Brain microvascular endothelial cell (primary cell): ENCODE data around the gene TPP1.

Experiments used
- DNase-seq: peaks from one replicate; pipeline ENCODE4 v3.0.0-alpha.2; 2020
- H3K27ac ChIP-seq: fragments of 250-450 bp; sonication (Bioruptor Pico); 2 replicates; pipeline ENCODE4 v1.5.1; 2020; ENCODE audit warnings: mild to moderate bottlenecking, moderate library complexity
- H3K27me3 ChIP-seq: fragments of 250-450 bp; sonication (Bioruptor Pico); replicated peaks from 2 replicates; pipeline ENCODE4 v1.5.1; 2020; ENCODE audit warnings: mild to moderate bottlenecking
- H3K36me3 ChIP-seq: fragments of 250-450 bp; sonication (Bioruptor Pico); replicated peaks from 2 replicates; pipeline ENCODE4 v1.5.1; 2020; ENCODE audit warnings: mild to moderate bottlenecking
- H3K4me3 ChIP-seq: 2 replicates; pipeline ENCODE4 v1.5.1; 2011; ENCODE audit warnings: low read depth, mild to moderate bottlenecking, control low read depth, low read length, moderate library complexity
- CTCF ChIP-seq: IDR thresholded peaks from 2 replicates; pipeline ENCODE4 v1.5.1; 2011; ENCODE audit warnings: low read depth, mild to moderate bottlenecking, moderate library complexity, low read length, control low read depth, inconsistent platforms; ENCODE audit errors: missing control alignments
- in situ Hi-C: cut with HindIII; loops from 2 replicates; pipeline ENCODE4 v1.10.0; 2017; ENCODE audit warnings: low sequenced_read_pairs, low pct_ligation_motif_present

Gene TPP1

GRCh38 chr11:6604790-6605189 lies 14.4 kb downstream of the TPP1 start:
- in situ Hi-C loops = no loop called here
- H3K27me3 ChIP-seq = no peaks in the 10 kb centered on the region
- no peak for DNase-seq
- H3K27ac ChIP-seq = peak overlapping the region; percentile 55
- no peak for TF ChIP-seq CTCF
- H3K4me3 ChIP-seq = peak overlapping the region; percentile 97
- H3K36me3 ChIP-seq = peaks cover 33% of the 10 kb centered on the region

GRCh38 chr11:6604081-6604626 lies 15.1 kb downstream of the TPP1 start:
- DNase-seq = peak; percentile 63
- Histone ChIP-seq H3K27me3 (no peaks in the 10 kb centered on the region), H3K4me3 (peak overlapping the region; percentile 97), H3K36me3 (peaks cover 33% of the 10 kb centered on the region), H3K27ac (peak overlapping the region; percentile 55)
- TF ChIP-seq CTCF = peak; percentile 42
- in situ Hi-C loops = no loop called here

GRCh38 chr11:6603287-6604080 lies 15.7 kb downstream of the TPP1 start, which contains the start of the genes ILK and RRP8:
ILK (plus strand) TSS chr11:6603774; CDS start chr11:6604272, 498 bp downstream.
RRP8 (minus strand) TSS chr11:6603616; CDS start chr11:6603502, 114 bp downstream.
- Histone ChIP-seq H3K36me3 (peaks cover 29% of the 10 kb centered on the region), H3K27ac (peak within 1 kb of the TSS; percentile 55), H3K4me3 (peak within 1 kb of the TSS; percentile 97), H3K27me3 (no peaks in the 10 kb centered on the region)
- DNase-seq = peak; percentile 86
- in situ Hi-C loops = no loop called here
- TF ChIP-seq CTCF = peak; percentile 38

GRCh38 chr11:6602096-6602940 lies 16.9 kb downstream of the TPP1 start:
- H3K27me3 ChIP-seq = no peaks in the 10 kb centered on the region
- in situ Hi-C loops = no loop called here
- TF ChIP-seq CTCF = no peak
- H3K4me3 ChIP-seq = peak overlapping the region; percentile 97
- no peak overlapping the region for H3K27ac ChIP-seq
- H3K36me3 ChIP-seq = peaks cover 25% of the 10 kb centered on the region
- no peak for DNase-seq

- H3K36me3 ChIP-seq = peaks cover 25% of the 10 kb centered on the region
- H3K4me3 ChIP-seq = no peak overlapping the region
- H3K27me3 ChIP-seq = no peaks in the 10 kb centered on the region
- in situ Hi-C loops = no loop called here
- no peak overlapping the region for H3K27ac ChIP-seq
- no peak for TF ChIP-seq CTCF
- DNase-seq = no peak
These were observed 18.2 kb downstream of the TPP1 start for GRCh38 chr11:6601041-6601461.
